OCI-LY3 (cell line): ENCODE measurements around the gene TTC39A.

Source experiments
- CTCF ChIP-seq: fragments of 200-600, 300-600 bp; sonication (generic); IDR thresholded peaks from 2 replicates; pipeline ENCODE4 v1.5.1; 2014; ENCODE audit warnings: antibody characterized with exemption, low read length, low read depth
- EZH2phosphoT487 ChIP-seq: fragments of 200-600 bp; shearing (Covaris generic); IDR thresholded peaks from 2 replicates; pipeline ENCODE4 v1.6.1; 2018; ENCODE audit warnings: antibody characterized with exemption, mixed run types, low read depth

DNA sequence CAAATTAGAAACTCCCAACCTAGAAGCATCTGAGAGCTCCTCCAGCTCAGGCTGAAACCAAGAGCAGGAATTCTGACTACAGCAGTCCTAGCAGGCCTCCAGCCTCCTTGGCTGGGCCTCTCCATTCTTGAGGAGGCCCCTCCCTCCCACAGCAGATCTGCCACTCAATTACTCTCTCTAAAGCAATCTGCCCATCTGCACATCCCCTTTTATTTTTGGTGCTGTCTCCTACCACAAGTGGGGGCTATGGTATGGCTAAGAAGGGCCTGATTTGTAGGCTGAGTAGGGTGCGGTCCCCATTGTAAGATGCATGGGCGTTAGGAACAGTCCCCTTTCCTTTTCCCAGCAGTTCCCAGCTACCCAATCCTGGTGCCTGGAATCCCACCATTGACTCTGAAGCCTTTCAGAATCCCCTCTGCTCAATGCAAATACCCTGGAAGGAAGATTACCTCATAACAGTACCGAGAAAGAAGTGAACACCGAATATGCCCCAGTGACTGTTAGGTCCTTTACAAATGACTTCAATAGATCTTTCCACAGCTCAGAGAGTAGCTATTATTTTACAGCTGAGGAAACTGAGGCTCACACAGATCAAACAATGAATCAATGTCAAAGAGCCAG, 11.6 kb upstream of the TTC39A start:
- TF ChIP-seq CTCF (peak; percentile 52), EZH2phosphoT487 (no peak)
